HepG2 (cell line): Measurements from ENCODE around the gene SLIT1. TPM values are rescaled to one million over a fixed set of nuclear protein-coding genes. Genes with fewer than 3 reads are reported as not detected.

Experiments used
- BHLHE40 ChIP-seq: IDR thresholded peaks from 2 replicates; pipeline ENCODE4 v1.6.1; 2011; ENCODE audit warnings: low read length, improper control_type of control experiment
- KDM2A ChIP-seq: sonication (generic); formaldehyde crosslinking; IDR thresholded peaks from 2 replicates; pipeline ENCODE4 v1.4.0; 2020; ENCODE audit warnings: low read depth, missing genetic modification reagents, borderline replicate concordance
- MIER2 ChIP-seq: IDR thresholded peaks from 2 replicates; pipeline ENCODE4 v1.6.1; 2016; ENCODE audit warnings: missing biosample characterization, missing genetic modification reagents
- TEAD3 ChIP-seq: optimal IDR thresholded peaks from 2 replicates; pipeline ENCODE3; 2016; ENCODE audit warnings: borderline replicate concordance
- ZBTB8A ChIP-seq: sonication (generic); formaldehyde crosslinking; IDR thresholded peaks from 2 replicates; pipeline ENCODE4 v1.4.0; 2020; ENCODE audit warnings: mild to moderate bottlenecking, low read depth, missing genetic modification reagents, borderline replicate concordance
- ZNF780A ChIP-seq: sonication (generic); formaldehyde crosslinking; IDR thresholded peaks from 2 replicates; pipeline ENCODE4 v1.8.0; 2022; ENCODE audit warnings: mild to moderate bottlenecking, missing genetic modification reagents, moderate library complexity
- ZSCAN31 ChIP-seq: sonication (generic); formaldehyde crosslinking; IDR thresholded peaks from 2 replicates; pipeline ENCODE4 v1.5.0; 2020; ENCODE audit warnings: low read depth, mild to moderate bottlenecking, missing genetic modification reagents
- polyA plus RNA-seq, 8 experiments: library from polyadenylated mRNA; depleted of rRNA in 3 of 8; stranded (reverse) in 7 of 8; unstranded in 1 of 8; fragments of >200 nt; fragmentation: Illumina TruSeq in 4 of 8; extraction: Trizol in 4 of 8; gene quantifications; 2 replicates each; pipeline versions ENCODE4 v1.2.1 to v1.2.3, GENCODE V29; 2011 to 2016; ENCODE audit warnings: low read depth in 4 of 8, missing spikeins in 1 of 8, mixed read lengths in 1 of 8; ENCODE audit not compliant: insufficient read depth in 1 of 8
- total RNA-seq, 5 experiments: library from RNA; depleted of rRNA; stranded (reverse); fragments of >200 nt; fragmentation: Illumina TruSeq; extraction: Trizol; gene quantifications; 2 replicates each; pipeline ENCODE4 v1.2.3, GENCODE V29; 2016; ENCODE audit warnings: low read depth in 1 of 5
- TF ChIP-seq, protein P1 (sequence below): sonication (generic); formaldehyde crosslinking; IDR thresholded peaks from 2 replicates; pipeline ENCODE4 v1.4.0; 2020; ENCODE audit warnings: low read depth, mild to moderate bottlenecking, missing genetic modification reagents
- TF ChIP-seq, protein P2 (sequence below): sonication (generic); formaldehyde crosslinking; IDR thresholded peaks from 2 replicates; pipeline ENCODE4 v1.8.1; 2023; ENCODE audit warnings: missing genetic modification reagents, mild to moderate bottlenecking, borderline replicate concordance
- TF ChIP-seq, protein P3 (sequence below): sonication (generic); formaldehyde crosslinking; IDR thresholded peaks from 2 replicates; pipeline ENCODE4 v1.4.0; 2020; ENCODE audit warnings: missing genetic modification reagents
- TF ChIP-seq, protein P4 (sequence below), 2 experiments: sonication (generic) in 1 of 2; formaldehyde crosslinking in 1 of 2; IDR thresholded peaks; 2 replicates each; pipeline versions ENCODE4 v1.5.1 to v1.6.1; 2011 to 2020; ENCODE audit warnings: borderline replicate concordance in 1 of 2, low read depth in 1 of 2, low read length in 1 of 2, mild to moderate bottlenecking in 1 of 2, missing genetic modification reagents in 1 of 2, moderate library complexity in 1 of 2

SLIT1 gene
- total and polyA plus RNA-seq, 2 of the 13 experiments (the other 11 are each of a cell fraction or from before 2014, with no cell fraction given), result 0.09 to 0.33 TPM

DNA sequence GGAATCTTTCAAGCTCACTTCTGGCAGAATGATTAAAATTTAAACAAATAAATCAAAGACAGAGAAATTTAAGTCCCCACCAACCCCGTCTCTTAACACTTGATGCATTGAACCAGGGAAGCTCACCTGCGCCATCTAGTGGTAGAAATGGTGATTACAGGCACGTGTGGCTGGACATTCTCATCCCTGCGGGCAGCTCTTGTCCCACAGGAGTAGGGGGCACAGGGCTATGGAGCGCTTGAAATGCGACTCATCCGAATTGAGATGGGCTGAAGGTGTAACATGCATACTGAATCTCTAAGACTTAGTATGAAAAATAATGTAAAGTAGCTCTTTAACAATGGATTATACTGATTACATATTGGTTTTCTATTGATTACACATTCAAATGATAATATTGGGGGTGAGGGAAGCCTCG is 24.8 kb upstream of the SLIT1 start (continued):
- TF ChIP-seq, protein P1, sequence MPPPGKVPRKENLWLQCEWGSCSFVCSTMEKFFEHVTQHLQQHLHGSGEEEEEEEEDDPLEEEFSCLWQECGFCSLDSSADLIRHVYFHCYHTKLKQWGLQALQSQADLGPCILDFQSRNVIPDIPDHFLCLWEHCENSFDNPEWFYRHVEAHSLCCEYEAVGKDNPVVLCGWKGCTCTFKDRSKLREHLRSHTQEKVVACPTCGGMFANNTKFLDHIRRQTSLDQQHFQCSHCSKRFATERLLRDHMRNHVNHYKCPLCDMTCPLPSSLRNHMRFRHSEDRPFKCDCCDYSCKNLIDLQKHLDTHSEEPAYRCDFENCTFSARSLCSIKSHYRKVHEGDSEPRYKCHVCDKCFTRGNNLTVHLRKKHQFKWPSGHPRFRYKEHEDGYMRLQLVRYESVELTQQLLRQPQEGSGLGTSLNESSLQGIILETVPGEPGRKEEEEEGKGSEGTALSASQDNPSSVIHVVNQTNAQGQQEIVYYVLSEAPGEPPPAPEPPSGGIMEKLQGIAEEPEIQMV (CRISPR knock-in tag), result no peak
- TF ChIP-seq BHLHE40 (peak; percentile 84), ZNF780A (CRISPR knock-in tag) (no peak), ZSCAN31 (CRISPR knock-in tag) (no peak), KDM2A (CRISPR knock-in tag) (peak; percentile 40; the same call in 1 of the 2 replicates), ZBTB8A (CRISPR knock-in tag) (no peak), MIER2 (CRISPR knock-in tag) (peak; percentile 78; the same call in 1 of the 2 replicates), TEAD3 (CRISPR knock-in tag) (peak; percentile 87)
- TF ChIP-seq, protein P2, sequence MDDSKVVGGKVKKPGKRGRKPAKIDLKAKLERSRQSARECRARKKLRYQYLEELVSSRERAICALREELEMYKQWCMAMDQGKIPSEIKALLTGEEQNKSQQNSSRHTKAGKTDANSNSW (CRISPR knock-in tag), result no peak
- TF ChIP-seq, protein P3, sequence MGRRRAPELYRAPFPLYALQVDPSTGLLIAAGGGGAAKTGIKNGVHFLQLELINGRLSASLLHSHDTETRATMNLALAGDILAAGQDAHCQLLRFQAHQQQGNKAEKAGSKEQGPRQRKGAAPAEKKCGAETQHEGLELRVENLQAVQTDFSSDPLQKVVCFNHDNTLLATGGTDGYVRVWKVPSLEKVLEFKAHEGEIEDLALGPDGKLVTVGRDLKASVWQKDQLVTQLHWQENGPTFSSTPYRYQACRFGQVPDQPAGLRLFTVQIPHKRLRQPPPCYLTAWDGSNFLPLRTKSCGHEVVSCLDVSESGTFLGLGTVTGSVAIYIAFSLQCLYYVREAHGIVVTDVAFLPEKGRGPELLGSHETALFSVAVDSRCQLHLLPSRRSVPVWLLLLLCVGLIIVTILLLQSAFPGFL (CRISPR knock-in tag), result no peak
- TF ChIP-seq, protein P4, sequence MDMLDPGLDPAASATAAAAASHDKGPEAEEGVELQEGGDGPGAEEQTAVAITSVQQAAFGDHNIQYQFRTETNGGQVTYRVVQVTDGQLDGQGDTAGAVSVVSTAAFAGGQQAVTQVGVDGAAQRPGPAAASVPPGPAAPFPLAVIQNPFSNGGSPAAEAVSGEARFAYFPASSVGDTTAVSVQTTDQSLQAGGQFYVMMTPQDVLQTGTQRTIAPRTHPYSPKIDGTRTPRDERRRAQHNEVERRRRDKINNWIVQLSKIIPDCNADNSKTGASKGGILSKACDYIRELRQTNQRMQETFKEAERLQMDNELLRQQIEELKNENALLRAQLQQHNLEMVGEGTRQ (IDR thresholded peaks at IDR 0.05; ENCODE audit: low read depth, low read length), result peak; percentile 13; the same call in 1 of the 2 replicates
- TF ChIP-seq, protein P4 (CRISPR knock-in tag; IDR thresholded peaks at IDR 0.05; ENCODE audit: borderline replicate concordance), result no peak
